Activated naive CD8-positive, alpha-beta T cell treated with anti-CD3 and anti-CD28 coated beads, Interleukin-2, amount 10 ng/mL, durations not matched to agents 7 days and 5 days (primary cell): ENCODE results near the gene TMEM117. TPM values are rescaled to one million over a fixed set of nuclear protein-coding genes. Genes with fewer than 3 reads are reported as not detected.
"Not testable (repeated sequence)": the region's sequence is repeated elsewhere in the genome, so short reads cannot be mapped to it uniquely, and the experiment has no call there.

Source experiments
- ATAC-seq: fragments of 150-1000 bp; cut with Tn5 transposase; one replicate; pipeline ENCODE4 v1.10.0; 2021; ENCODE audit warnings: low read depth, moderate library complexity
- POLR2A ChIA-PET: fragments of 350-600 bp; sonication (Branson Sonifier 250); formaldehyde crosslinking; loops from one replicate; lab custom pipeline; 2021; ENCODE audit warnings: antibody characterized with exemption; lab: Charles Lee
- DNase-seq: peaks from one replicate; pipeline ENCODE4 v3.0.0; 2021
- H3K27ac Mint-ChIP-seq: one replicate; pipeline ENCODE4 v1.8.0; 2022; ENCODE audit warnings: mild to moderate bottlenecking, mixed read lengths
- H3K27me3 Mint-ChIP-seq: one replicate; pipeline ENCODE4 v1.8.0; 2022; ENCODE audit warnings: mild to moderate bottlenecking, moderate library complexity, mixed read lengths
- H3K36me3 Mint-ChIP-seq: one replicate; pipeline ENCODE4 v1.8.0; 2021; ENCODE audit warnings: mild to moderate bottlenecking, mixed read lengths
- H3K4me1 Mint-ChIP-seq: one replicate; pipeline ENCODE4 v1.8.0; 2021; ENCODE audit warnings: mixed read lengths
- H3K4me3 Mint-ChIP-seq: one replicate; pipeline ENCODE4 v1.8.0; 2022; ENCODE audit warnings: mild to moderate bottlenecking, moderate library complexity, mixed read lengths
- H3K9me3 Mint-ChIP-seq: one replicate; pipeline ENCODE4 v1.8.0; 2021; ENCODE audit warnings: mixed read lengths
- total RNA-seq, 2 experiments: library from RNA; stranded (reverse); gene quantifications; one replicate each; pipeline ENCODE4 v1.2.3, GENCODE V29; 2021

TMEM117 gene
- total RNA-seq, 2 experiments from 2014 or later = 0.58 to 1.0 TPM

GRCh38 chr12:44034906-44035305, 199.0 kb downstream of the TMEM117 start:
- DNase-seq (no peak), ATAC-seq (no peak)
- Mint-ChIP-seq H3K27ac (no peak overlapping the region), H3K4me1 (no peaks in the 10 kb centered on the region), H3K27me3 (no peaks in the 10 kb centered on the region), H3K36me3 (no peaks in the 10 kb centered on the region), H3K9me3 (peaks cover 7% of the 10 kb centered on the region), H3K4me3 (no peak overlapping the region)
- POLR2A ChIA-PET = no interaction called here

GRCh38 chr12:44036875-44037443, 201.1 kb downstream of the TMEM117 start:
- ATAC-seq = no peak
- POLR2A ChIA-PET = no interaction called here
- H3K4me3 Mint-ChIP-seq = no peak overlapping the region

DNA sequence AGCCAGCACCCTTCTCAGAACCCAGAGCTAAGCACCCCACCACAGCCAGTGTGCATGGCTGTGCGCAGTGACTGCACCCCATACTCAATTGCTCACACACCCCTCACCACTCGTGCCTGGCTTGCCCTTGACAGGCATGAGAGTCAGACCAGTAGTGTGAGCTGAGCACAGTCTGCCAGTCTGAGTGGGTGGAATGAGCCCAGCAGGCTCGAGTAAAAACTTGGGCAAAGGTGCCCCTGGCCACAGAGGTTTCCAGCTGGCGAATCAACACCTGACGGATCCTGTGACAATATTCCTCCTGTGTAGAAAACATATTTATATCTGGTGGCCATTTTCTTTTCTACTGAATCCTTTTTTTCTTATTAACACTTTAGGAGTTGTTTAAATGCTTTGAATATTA, 202.5 kb downstream of the TMEM117 start:
- Mint-ChIP-seq H3K27me3 (no peaks in the 10 kb centered on the region), H3K9me3 (peaks cover 3% of the 10 kb centered on the region), H3K36me3 (no peaks in the 10 kb centered on the region), H3K27ac (no peak overlapping the region), H3K4me3 (no peak overlapping the region), H3K4me1 (no peaks in the 10 kb centered on the region)
- DNase-seq = no peak
- POLR2A ChIA-PET = no interaction called here
- ATAC-seq = no peak

More at GRCh38 chr12:44036875-44037443, 201.1 kb downstream of the TMEM117 start:
- no peak for DNase-seq
- no peaks in the 10 kb centered on the region for H3K27me3 Mint-ChIP-seq
- H3K9me3 Mint-ChIP-seq = peaks cover 3% of the 10 kb centered on the region
- no peaks in the 10 kb centered on the region for H3K36me3 Mint-ChIP-seq
- no peaks in the 10 kb centered on the region for H3K4me1 Mint-ChIP-seq
- no peak overlapping the region for H3K27ac Mint-ChIP-seq

DNA sequence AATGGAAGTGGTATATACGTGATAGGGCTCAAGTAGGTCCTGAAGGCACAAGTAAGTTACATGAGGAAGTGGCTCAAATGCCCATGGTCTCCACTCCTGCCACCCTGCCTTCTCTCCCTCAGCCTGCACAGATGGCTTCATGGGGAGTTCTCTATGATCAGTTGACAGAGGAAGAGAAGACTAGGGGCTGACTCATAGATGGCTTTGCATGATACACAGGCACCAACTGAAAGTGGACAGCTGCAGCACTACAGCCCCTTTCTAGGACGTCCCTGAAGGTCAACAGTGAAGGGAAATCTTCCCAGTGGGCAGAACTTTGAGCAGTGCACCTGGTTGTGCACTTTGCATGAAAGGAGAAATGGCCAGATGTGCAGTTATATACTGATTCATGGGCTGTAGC, 208.6 kb downstream of the TMEM117 start:
- DNase-seq, H3K27ac Mint-ChIP-seq, POLR2A ChIA-PET, H3K4me1 Mint-ChIP-seq, H3K27me3 Mint-ChIP-seq, ATAC-seq, H3K9me3 Mint-ChIP-seq, H3K36me3 Mint-ChIP-seq, H3K4me3 Mint-ChIP-seq: not testable (repeated sequence)

DNA sequence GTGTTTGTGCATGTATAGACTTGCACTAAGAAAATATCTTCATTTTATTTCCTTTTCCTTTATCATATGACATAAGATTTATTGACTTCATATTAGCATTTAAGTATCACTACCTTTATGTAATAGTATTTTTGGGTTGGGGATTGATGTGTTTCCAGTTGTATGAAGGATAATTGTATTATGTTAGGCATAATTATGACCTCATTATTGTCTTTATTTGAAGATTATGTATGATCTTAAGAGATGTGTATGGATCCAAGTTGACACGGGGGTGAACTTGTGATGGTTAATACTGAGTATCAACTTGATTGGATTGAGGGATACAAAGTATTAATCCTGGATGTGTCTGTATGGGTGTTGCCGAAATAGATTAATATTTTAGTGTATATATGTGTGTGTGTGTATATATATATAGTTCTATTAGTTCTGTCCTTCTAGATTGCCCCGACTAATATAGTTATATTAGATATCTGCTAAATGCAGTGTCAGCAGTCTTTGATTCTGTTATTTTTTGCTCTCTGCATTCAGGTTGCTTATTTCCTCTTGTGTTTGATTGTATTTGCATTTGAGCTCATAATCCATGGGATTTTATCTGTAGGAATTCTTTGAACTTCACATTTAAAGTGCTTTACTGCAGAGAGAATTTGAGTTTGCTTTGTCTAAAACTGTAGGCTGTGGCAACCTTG, 211.0 kb downstream of the TMEM117 start:
- Mint-ChIP-seq H3K4me3 (no peak overlapping the region), H3K36me3 (no peaks in the 10 kb centered on the region), H3K27me3 (no peaks in the 10 kb centered on the region), H3K4me1 (no peaks in the 10 kb centered on the region), H3K9me3 (no peaks in the 10 kb centered on the region), H3K27ac (no peak overlapping the region)
- DNase-seq = no peak
- POLR2A ChIA-PET = no interaction called here
- ATAC-seq = no peak

- POLR2A ChIA-PET = no interaction called here
- Mint-ChIP-seq H3K4me1 (no peaks in the 10 kb centered on the region), H3K27me3 (no peaks in the 10 kb centered on the region), H3K4me3 (no peak overlapping the region), H3K27ac (no peak overlapping the region), H3K9me3 (no peaks in the 10 kb centered on the region), H3K36me3 (no peaks in the 10 kb centered on the region)
- ATAC-seq (no peak), DNase-seq (no peak)
Measured at GRCh38 chr12:44052554-44052953, 216.7 kb downstream of the TMEM117 start.

- Mint-ChIP-seq H3K9me3 (no peaks in the 10 kb centered on the region), H3K4me1 (no peaks in the 10 kb centered on the region), H3K27ac (no peak overlapping the region), H3K27me3 (no peaks in the 10 kb centered on the region), H3K36me3 (no peaks in the 10 kb centered on the region), H3K4me3 (no peak overlapping the region)
- DNase-seq (no peak), ATAC-seq (no peak)
- POLR2A ChIA-PET = no interaction called here
Measured at GRCh38 chr12:44053549-44054127, 217.8 kb downstream of the TMEM117 start.

DNA sequence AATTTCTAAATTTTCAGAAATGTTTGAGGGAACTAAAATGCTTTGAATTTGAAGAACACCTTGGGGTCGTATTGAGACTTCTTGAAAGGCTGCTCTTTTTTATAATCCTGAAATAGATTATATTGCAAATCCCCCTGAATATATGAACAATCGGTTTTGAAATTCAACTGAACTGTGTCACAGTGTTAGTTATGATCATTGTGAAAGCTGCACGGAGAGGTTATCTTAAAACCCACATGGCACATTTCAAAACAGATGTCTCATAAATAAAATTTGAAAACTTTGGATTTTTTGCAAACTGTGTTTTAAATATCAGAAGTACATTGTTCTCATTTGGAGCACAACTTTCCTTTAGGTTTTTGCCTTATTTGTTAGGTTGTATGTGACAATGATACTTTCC, 218.4 kb downstream of the TMEM117 start:
- ATAC-seq (no peak), DNase-seq (no peak)
- Mint-ChIP-seq H3K27ac (no peak overlapping the region), H3K36me3 (no peaks in the 10 kb centered on the region), H3K4me1 (no peaks in the 10 kb centered on the region), H3K4me3 (no peak overlapping the region), H3K27me3 (no peaks in the 10 kb centered on the region), H3K9me3 (no peaks in the 10 kb centered on the region)
- POLR2A ChIA-PET = no interaction called here

DNA sequence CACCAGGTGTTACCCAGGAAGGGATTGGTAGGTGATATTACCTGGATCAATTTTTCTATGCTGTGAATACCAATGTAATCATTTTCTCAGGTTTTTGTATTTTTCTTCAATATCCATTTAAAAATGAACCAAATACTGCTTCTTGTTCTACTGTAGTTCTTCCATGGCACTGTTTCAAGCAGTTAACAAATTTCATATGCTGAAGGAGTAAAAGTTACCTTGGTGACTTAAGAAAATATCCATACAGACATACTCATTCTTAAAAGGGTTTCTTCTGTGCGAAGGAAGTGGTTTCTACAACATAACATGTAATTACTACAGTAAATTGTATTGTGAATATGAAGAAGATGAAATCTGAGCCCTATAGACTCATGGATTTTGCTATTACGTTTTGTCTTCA, 222.5 kb downstream of the TMEM117 start:
- no peaks in the 10 kb centered on the region for H3K9me3 Mint-ChIP-seq

DNA sequence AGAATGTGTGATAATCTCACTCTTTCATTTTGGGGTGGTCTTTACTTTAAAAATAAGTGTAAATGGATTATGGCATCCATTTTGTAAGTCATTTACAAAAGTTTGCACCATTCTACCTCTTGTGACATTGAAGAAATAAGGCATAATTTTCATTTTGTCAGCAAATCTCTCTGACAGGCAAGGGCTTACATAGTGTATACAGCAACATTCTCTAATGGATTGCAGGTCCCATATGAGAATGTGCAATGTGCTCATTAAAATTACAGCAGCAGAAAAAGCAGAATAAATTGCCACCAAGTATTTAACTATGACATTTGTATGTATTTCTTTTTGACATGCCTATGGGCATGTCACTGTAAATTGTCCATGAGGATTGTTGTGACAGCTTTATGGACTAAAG, 223.6 kb downstream of the TMEM117 start:
- ATAC-seq = no peak
- no peaks in the 10 kb centered on the region for H3K4me1 Mint-ChIP-seq
- H3K4me3 Mint-ChIP-seq = no peak overlapping the region
- no peak overlapping the region for H3K27ac Mint-ChIP-seq
- no peak for DNase-seq
- POLR2A ChIA-PET = no interaction called here
- H3K27me3 Mint-ChIP-seq = no peaks in the 10 kb centered on the region
- no peaks in the 10 kb centered on the region for H3K9me3 Mint-ChIP-seq
- no peaks in the 10 kb centered on the region for H3K36me3 Mint-ChIP-seq

More for the DNA sequence above, 222.5 kb downstream of the TMEM117 start:
- no peak overlapping the region for H3K4me3 Mint-ChIP-seq
- no peaks in the 10 kb centered on the region for H3K4me1 Mint-ChIP-seq
- H3K27me3 Mint-ChIP-seq = no peaks in the 10 kb centered on the region
- ATAC-seq (no peak), DNase-seq (no peak)
- H3K36me3 Mint-ChIP-seq = no peaks in the 10 kb centered on the region
- POLR2A ChIA-PET = no interaction called here
- H3K27ac Mint-ChIP-seq = no peak overlapping the region

GRCh38 chr12:44063671-44064070, 227.8 kb downstream of the TMEM117 start:
- no peak overlapping the region for H3K4me3 Mint-ChIP-seq
- no peak for DNase-seq
- no peak for ATAC-seq
- H3K4me1 Mint-ChIP-seq = no peaks in the 10 kb centered on the region
- H3K27ac Mint-ChIP-seq = no peak overlapping the region
- H3K27me3 Mint-ChIP-seq = no peaks in the 10 kb centered on the region
- POLR2A ChIA-PET = no interaction called here
- H3K9me3 Mint-ChIP-seq = no peaks in the 10 kb centered on the region
- H3K36me3 Mint-ChIP-seq = no peaks in the 10 kb centered on the region

- no peaks in the 10 kb centered on the region for H3K36me3 Mint-ChIP-seq
- POLR2A ChIA-PET = no interaction called here
- no peak overlapping the region for H3K27ac Mint-ChIP-seq
- no peaks in the 10 kb centered on the region for H3K4me1 Mint-ChIP-seq
- H3K9me3 Mint-ChIP-seq = peaks cover 5% of the 10 kb centered on the region
- ATAC-seq (no peak), DNase-seq (no peak)
- H3K4me3 Mint-ChIP-seq = no peak overlapping the region
- H3K27me3 Mint-ChIP-seq = no peaks in the 10 kb centered on the region
Measured at GRCh38 chr12:44076871-44077270, 241.0 kb downstream of the TMEM117 start.

GRCh38 chr12:44077294-44077693, 241.4 kb downstream of the TMEM117 start:
- H3K36me3 Mint-ChIP-seq = no peaks in the 10 kb centered on the region
- POLR2A ChIA-PET = no interaction called here
- DNase-seq = no peak
- H3K4me1 Mint-ChIP-seq = no peaks in the 10 kb centered on the region
- no peak overlapping the region for H3K27ac Mint-ChIP-seq
- H3K9me3 Mint-ChIP-seq = peaks cover 5% of the 10 kb centered on the region
- H3K27me3 Mint-ChIP-seq = no peaks in the 10 kb centered on the region
- ATAC-seq = no peak
- no peak overlapping the region for H3K4me3 Mint-ChIP-seq

DNA sequence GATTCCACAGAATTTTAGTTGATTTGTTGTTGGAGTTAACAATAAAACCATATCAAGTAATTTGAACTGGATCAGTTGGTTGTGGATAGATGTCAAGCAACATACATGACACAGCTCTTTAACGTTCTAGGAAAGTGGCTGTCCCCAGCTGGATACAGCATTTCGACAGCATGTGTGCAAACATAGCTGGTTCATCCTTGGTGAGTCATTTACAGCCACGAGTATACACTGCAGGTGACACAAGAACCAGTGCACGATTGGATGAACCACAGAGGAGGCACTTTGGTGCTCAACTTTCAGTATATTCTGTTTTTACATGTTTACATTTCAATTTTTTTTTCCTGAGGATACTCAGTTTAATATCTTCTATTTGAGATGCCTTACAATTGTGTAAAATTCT, 242.4 kb downstream of the TMEM117 start:
- Mint-ChIP-seq H3K4me1 (no peaks in the 10 kb centered on the region), H3K4me3 (no peak overlapping the region), H3K36me3 (no peaks in the 10 kb centered on the region), H3K9me3 (peaks cover 5% of the 10 kb centered on the region), H3K27ac (no peak overlapping the region), H3K27me3 (no peaks in the 10 kb centered on the region)
- ATAC-seq = no peak
- POLR2A ChIA-PET = no interaction called here
- no peak for DNase-seq
